Amniotic stem cell (primary cell): ENCODE results near the gene RILPL1.
"Not testable (repeated sequence)": the region's sequence is repeated elsewhere in the genome, so short reads cannot be mapped to it uniquely, and the experiment has no call there.

Source experiments
- DNase-seq: peaks from one replicate; lab custom pipeline; 2025; lab: John Stamatoyannopoulos, UW

RILPL1 gene

GRCh38 chr12:123533672-123534643, at the start of gene RILPL1:
RILPL1 (minus strand) TSS chr12:123533719; CDS start chr12:123533482, 237 bp downstream.
- DNase-seq, result no peak

GRCh38 chr12:123580772-123581171, 47.3 kb upstream of the RILPL1 start:
- DNase-seq, result no peak

- DNase-seq, result not testable (repeated sequence)
Measured at GRCh38 chr12:123578829-123579228, 45.3 kb upstream of the RILPL1 start.

- no peak for DNase-seq
Measured at GRCh38 chr12:123578243-123578642, 44.7 kb upstream of the RILPL1 start.

- DNase-seq, result no peak
Measured at GRCh38 chr12:123576611-123577010, 43.1 kb upstream of the RILPL1 start.

- DNase-seq, result no peak
Measured at GRCh38 chr12:123573870-123574269, 40.4 kb upstream of the RILPL1 start.

- DNase-seq, result no peak
Measured at GRCh38 chr12:123572391-123572790, 38.9 kb upstream of the RILPL1 start.

- no peak for DNase-seq
Measured at GRCh38 chr12:123571343-123571813, 37.9 kb upstream of the RILPL1 start.

- no peak for DNase-seq
Measured at GRCh38 chr12:123559468-123559867, 25.9 kb upstream of the RILPL1 start.

- not testable (repeated sequence) for DNase-seq
Measured at GRCh38 chr12:123558487-123558886, 25.0 kb upstream of the RILPL1 start.

- not testable (repeated sequence) for DNase-seq
Measured at GRCh38 chr12:123554843-123555242, 21.3 kb upstream of the RILPL1 start.

GRCh38 chr12:123554136-123554535, 20.6 kb upstream of the RILPL1 start:
- DNase-seq, result not testable (repeated sequence)

GRCh38 chr12:123550700-123551099, 17.2 kb upstream of the RILPL1 start:
- DNase-seq, result no peak

GRCh38 chr12:123548107-123548506, 14.6 kb upstream of the RILPL1 start:
- DNase-seq, result no peak

- DNase-seq, result no peak
Measured at GRCh38 chr12:123546281-123546680, 12.8 kb upstream of the RILPL1 start.

GRCh38 chr12:123543541-123543940, 10.0 kb upstream of the RILPL1 start:
- DNase-seq, result no peak

GRCh38 chr12:123540899-123541662, 7.6 kb upstream of the RILPL1 start:
- DNase-seq, result no peak

GRCh38 chr12:123535952-123536351, 2.4 kb upstream of the RILPL1 start:
- not testable (repeated sequence) for DNase-seq

GRCh38 chr12:123532808-123533649, 490 bp downstream of the RILPL1 start:
- no peak for DNase-seq

- no peak for DNase-seq
Measured at GRCh38 chr12:123532019-123532418, 1.5 kb downstream of the RILPL1 start.

- DNase-seq, result no peak
Measured at GRCh38 chr12:123531091-123531490, 2.4 kb downstream of the RILPL1 start.

GRCh38 chr12:123530668-123531067, 2.9 kb downstream of the RILPL1 start:
- no peak for DNase-seq
